Omental fat pad (tissue), 4 donors: ENCODE measurements around the gene HBB. TPM values are rescaled to one million over a fixed set of nuclear protein-coding genes. Genes with fewer than 3 reads are reported as not detected.

Source experiments
- ATAC-seq: fragments of 150-250 bp; one replicate; pipeline ENCODE4 v1.9.1; 2016; ENCODE audit warnings: mild to moderate bottlenecking, moderate library complexity; ENCODE audit not compliant: low FRiP score
- DNase-seq: peaks from one replicate; pipeline ENCODE4 v3.0.0-alpha.2; 2019; ENCODE audit warnings: low spot score
- total RNA-seq, 4 donors: library from RNA; depleted of rRNA; stranded (reverse); fragments of >200 nt; gene quantifications; one replicate each; pipeline ENCODE4 v1.1.0, GENCODE V29; 2016
- TF ChIP-seq, protein P1 (sequence below), 3 donors: fragments of 450-650 bp; IDR thresholded peaks; one replicate each; pipeline ENCODE4 v1.5.1; 2016 to 2017; ENCODE audit warnings: antibody characterized with exemption in 3 of 3, mild to moderate bottlenecking in 3 of 3, moderate library complexity in 2 of 3

HBB gene
- total RNA-seq: 1,000 to 10,000 TPM in 1 of 4 donors, 100 to 1,000 TPM in 3; 160 to 1,928 (median 219) TPM

DNA sequence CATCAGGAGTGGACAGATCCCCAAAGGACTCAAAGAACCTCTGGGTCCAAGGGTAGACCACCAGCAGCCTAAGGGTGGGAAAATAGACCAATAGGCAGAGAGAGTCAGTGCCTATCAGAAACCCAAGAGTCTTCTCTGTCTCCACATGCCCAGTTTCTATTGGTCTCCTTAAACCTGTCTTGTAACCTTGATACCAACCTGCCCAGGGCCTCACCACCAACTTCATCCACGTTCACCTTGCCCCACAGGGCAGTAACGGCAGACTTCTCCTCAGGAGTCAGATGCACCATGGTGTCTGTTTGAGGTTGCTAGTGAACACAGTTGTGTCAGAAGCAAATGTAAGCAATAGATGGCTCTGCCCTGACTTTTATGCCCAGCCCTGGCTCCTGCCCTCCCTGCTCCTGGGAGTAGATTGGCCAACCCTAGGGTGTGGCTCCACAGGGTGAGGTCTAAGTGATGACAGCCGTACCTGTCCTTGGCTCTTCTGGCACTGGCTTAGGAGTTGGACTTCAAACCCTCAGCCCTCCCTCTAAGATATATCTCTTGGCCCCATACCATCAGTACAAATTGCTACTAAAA is at the start of gene HBB:
Gene HBB (minus strand): TSS at position 340 of the 579 bp plus-strand sequence. CDS start 50 bp downstream, at position 290.
- TF ChIP-seq, protein P1, sequence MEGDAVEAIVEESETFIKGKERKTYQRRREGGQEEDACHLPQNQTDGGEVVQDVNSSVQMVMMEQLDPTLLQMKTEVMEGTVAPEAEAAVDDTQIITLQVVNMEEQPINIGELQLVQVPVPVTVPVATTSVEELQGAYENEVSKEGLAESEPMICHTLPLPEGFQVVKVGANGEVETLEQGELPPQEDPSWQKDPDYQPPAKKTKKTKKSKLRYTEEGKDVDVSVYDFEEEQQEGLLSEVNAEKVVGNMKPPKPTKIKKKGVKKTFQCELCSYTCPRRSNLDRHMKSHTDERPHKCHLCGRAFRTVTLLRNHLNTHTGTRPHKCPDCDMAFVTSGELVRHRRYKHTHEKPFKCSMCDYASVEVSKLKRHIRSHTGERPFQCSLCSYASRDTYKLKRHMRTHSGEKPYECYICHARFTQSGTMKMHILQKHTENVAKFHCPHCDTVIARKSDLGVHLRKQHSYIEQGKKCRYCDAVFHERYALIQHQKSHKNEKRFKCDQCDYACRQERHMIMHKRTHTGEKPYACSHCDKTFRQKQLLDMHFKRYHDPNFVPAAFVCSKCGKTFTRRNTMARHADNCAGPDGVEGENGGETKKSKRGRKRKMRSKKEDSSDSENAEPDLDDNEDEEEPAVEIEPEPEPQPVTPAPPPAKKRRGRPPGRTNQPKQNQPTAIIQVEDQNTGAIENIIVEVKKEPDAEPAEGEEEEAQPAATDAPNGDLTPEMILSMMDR (IDR thresholded peaks at IDR 0.05): no peak
- no peak for ATAC-seq
- no peak for DNase-seq

DNA sequence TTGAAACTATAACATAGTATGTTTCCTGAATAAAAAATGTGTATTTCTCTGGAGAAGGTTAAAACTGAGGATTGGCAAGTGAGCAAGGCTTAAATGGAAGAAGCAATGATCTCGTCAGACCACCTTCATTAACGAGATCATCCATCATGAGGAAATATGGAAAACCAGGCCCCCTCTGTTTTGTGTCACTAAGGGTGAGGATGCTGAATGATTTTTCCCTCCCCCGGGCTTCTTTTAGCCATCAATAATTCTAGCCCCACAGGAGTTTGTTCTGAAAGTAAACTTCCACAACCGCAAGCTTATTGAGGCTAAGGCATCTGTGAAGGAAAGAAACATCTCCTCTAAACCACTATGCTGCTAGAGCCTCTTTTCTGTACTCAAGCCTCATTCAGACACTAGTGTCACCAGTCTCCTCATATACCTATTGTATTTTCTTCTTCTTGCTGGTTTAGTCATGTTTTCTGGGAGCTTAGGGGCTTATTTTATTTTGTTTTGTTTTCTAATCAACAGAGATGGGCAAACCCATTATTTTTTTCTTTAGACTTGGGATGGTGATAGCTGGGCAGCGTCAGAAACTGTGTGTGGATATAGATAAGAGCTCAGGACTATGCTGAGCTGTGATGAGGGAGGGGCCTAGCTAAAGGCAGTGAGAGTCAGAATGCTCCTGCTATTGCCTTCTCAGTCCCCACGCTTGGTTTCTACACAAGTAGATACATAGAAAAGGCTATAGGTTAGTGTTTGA is 48.7 kb upstream of the HBB start:
- ATAC-seq (no peak), DNase-seq (no peak)
- TF ChIP-seq, protein P1 (IDR thresholded peaks at IDR 0.05): no peak

DNA sequence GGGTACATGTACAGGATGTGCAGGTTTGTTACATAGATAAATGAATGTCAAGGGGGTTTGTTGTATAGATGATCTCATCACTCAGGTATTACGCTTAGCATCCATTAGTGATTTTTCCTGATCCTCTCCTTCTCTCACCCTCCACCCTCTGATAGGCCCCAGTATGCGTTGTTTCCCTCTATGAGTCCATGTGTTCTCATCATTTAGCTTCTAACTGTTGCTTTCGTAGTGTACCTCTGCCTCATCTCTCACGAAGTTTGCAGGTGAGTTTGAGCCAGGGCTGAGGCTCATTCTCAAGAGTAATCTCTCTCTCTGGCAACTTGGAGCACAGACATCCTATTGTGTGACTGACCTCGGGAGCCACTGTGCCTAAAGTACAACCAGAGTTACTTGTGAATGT is 47.5 kb upstream of the HBB start:
- TF ChIP-seq, protein P1 (IDR thresholded peaks at IDR 0.05): no peak
- ATAC-seq: no peak
- DNase-seq: no peak

DNA sequence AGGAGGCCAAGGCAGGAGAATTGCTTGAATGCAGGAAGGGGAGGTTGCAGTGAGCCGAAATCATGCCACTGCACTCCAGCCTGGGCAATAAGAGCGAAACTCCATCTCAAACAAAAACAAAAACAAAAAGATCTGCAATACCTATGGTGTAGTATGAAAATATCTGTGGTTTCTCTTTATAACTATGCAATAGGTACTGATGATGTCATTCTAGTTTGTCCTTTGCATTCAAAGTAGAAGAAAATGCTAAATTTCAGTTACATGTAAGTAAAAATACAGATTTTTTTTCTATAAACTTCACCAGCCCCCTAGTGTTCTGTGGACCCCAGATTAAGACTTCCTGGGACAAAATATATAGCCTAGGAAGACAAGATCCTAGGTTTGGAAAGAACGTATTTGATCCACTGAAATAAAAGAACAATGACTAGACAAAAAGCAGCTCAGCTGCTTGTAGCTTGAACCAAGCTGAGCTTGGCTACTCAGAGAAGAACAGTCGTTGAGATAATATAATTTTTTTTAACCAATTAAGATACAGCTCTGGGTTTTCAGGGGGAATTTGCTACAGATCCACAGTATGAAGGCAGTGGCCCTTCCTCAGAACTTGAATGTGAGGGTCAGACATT is 45.6 kb upstream of the HBB start:
- TF ChIP-seq, protein P1 (IDR thresholded peaks at IDR 0.05): no peak
- DNase-seq: no peak
- no peak for ATAC-seq

DNA sequence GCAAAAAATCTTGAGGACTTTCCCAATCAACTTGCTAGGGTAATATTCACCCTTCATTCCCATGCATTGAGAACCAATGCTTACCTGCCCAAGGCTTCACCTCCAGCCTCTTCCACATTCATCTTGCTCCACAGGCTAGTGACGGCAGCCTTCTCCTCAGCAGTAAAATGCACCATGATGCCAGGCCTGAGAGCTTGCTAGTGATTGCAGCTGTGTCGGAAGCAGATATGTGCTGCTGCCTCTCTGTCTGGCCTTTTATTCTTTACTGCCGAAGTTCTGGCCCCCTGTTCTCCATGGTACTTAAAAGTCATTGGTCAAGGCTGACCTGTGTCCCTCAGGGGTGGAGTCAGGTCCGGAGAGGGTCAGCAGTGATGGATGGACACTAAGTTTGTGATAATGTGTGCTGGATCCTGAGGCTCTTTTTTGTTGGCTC is 42.9 kb upstream of the HBB start, which contains the start of gene HBE1:
Gene HBE1 (minus strand): TSS at position 231 of the 433 bp plus-strand sequence. CDS start 55 bp downstream, at position 176.
- DNase-seq (no peak), ATAC-seq (no peak)
- TF ChIP-seq, protein P1 (IDR thresholded peaks at IDR 0.05): no peak

DNA sequence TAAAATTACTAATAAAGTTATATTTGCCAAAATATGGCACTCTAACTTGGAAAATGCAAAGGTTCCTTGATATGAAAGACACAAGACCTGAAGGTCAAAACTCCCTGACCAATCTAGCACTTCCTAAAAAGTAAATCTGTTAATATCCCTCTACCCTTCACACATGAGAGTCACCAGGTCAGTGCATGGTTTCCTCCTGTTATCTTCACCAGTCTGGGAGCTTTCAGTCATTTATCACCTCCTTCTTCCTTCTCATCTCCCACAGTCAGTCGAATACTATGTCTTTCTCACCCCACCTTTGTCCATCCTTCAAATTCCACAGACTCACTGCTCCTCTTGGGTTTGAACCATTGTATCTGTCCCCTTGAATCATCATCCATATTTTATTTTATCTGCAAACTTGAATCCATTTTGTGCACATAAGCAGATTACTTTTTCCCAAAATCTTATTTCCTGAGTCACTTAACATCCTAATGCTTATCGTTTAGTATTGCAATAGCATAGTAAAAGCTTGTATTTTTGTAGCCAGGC is 40.2 kb upstream of the HBB start:
- TF ChIP-seq, protein P1 (IDR thresholded peaks at IDR 0.05): no peak
- ATAC-seq: no peak
- no peak for DNase-seq
